Fibroblast of skin of back (primary cell): ENCODE data around the gene SIL1. TPM values are rescaled to one million over a fixed set of nuclear protein-coding genes. Genes with fewer than 3 reads are reported as not detected.
"Not testable (repeated sequence)": the region's sequence is repeated elsewhere in the genome, so short reads cannot be mapped to it uniquely, and the experiment has no call there.

ENCODE experiments used
- DNase-seq: peaks from one replicate; pipeline ENCODE4 v3.0.0-alpha.2; 2013
- polyA plus RNA-seq, 2 experiments: library from polyadenylated mRNA; unstranded; fragments of 120-200 nt; gene quantifications; one replicate each; pipeline ENCODE4 v1.2.1, GENCODE V29; 2013; ENCODE audit not compliant: insufficient read length in 2 of 2

Gene SIL1
- 48.2 TPM for polyA plus RNA-seq (2013, experiment 1 of 2; ENCODE audit: insufficient read length)
- 50.1 TPM for polyA plus RNA-seq (2013, experiment 2 of 2; ENCODE audit: insufficient read length)

DNA sequence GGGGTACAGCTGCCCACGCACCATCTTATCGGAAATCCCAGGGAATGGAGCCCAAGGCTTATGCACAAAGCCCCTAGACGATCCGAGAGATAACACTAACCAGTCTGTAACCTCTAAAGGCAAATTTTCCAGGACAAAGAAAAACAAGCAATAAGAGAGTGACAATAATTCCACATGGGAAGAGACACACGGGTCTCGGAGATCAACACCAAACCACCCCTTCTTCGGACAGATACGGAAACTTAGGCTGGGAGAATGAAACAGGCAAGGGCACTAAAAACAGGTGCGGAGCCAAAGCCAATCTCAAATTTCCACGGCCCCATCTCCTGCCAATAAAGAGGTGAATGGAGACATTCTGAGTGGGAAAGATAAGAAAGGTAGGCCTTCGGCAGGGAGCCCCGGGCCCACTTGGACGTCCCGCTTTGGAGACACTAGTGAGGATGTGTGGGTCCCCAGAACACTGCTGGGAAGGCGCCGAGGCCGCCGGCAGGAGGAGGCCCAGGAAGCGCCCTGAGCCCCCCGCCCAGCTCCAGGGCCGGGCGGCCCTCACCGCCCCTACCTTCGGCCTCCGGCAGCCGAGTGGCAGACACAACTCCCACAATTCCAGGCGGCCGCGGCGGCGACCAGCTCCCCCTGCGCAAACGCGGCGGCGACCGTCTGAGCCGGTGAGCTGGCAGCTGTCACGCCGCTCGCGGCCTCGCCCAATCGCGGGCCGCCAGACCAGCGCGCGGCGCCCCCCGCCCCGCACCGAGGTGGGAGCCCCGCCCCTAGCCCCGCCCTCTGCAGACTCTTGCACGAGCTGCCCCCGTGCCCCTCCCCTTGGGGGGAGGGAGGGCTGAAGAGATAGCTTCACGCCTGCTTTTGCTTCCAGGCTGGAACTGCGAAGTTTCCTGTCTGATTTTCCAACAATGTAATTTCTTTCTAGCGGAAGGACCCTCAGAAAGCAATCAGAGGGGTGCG lies at the start of gene SIL1:
TSS of gene SIL1 (minus strand) at position 659 of the 960 bp plus-strand sequence. CDS start 70,525 bp downstream, outside the sequence.
- peak; percentile 96 for DNase-seq

DNA sequence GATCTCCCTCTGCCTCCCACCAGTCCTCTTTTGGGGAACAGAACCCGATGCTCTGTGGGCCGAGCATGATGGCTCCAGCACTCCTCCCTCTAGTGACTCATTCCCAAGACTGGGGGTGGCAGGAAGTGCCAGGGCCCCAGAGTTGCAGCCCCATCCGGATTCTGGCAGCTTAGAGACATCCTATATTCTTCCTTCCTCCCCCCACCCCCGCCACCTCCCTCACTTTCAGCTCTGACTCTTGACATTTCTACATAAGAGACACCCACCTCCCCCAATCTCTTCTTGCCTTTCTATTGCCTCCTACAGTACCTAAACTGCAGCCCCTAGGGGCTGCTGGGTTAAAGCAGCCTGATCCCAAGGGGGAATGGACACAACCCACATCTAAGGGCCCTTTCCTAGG lies 48.2 kb upstream of the SIL1 start:
- peak; percentile 78 for DNase-seq

DNA sequence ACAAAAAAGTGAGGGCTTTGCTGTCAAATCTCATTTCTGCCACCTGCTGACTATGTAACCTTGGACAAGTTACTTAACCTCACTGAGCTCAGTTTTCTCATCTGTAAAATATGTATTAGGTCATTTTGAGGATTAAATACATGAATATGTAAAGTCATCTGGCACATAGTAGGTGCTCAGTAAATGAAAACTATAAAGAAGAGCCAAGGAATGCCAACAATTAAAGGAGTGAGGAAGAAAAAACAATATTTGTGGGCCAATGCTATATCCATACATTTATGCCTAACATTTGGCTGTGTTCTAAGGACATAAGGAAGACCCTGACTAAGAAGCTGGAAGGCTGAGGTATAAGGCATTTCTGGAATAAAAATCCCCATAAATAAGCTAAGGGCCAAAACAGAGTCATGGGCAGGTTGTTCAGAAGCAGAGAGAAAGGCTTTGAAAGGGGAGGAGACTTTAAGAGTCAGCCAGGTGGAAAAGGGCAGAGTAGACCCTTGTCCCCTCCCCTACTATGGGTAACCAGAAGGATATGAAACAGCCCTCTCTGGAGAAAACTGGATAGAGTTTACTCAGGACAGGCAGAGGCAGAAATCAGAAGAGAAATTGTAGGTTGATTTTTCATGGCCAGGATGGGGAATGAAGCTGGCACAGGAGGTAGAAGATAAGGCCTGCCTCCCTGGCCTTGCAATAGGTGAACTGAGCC lies 47.6 kb upstream of the SIL1 start:
- no peak for DNase-seq

DNA sequence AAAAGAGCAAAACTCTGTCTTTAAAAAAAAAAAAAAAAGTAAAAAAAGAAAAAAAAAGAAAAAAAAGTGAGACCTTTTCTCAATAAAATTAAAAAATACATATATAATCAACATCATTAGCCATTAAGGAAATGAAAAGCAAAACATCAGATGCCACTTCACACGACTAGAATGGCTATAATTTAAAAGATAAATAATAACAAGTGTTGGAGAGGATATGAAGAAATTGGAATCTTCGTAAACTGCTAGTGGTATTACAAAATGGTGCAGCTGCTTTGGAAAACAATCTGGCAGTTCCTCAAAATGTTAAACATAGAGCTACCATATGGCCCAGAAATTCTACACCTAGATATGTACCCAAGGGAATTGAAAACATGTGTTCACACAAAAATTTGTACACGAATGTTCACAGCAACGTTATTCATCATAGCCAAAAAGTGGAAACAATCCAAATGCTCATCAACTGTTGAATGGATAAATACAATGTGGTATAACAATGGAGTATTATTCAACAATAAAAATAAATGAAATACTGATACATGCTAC lies 45.3 kb upstream of the SIL1 start:
- DNase-seq = peak; percentile 19

DNA sequence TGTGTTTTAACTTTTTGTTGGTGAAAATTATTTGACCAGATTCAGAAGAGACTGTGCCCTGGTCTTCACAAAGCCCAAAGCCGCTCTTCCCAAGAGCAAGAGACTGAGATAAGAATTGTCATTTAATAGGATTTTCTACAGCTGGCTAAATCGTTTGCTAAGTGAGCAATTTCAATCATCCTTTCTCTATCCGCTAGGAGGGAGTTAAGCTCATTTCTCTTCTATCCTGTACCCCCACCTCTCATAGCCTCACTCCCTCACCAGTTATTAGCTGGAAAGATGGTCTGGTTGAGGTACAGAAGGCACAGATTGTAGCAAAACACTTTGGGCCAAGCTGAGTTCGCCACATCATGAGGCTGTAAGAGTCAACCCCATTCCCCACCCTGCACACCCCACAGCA lies 43.0 kb upstream of the SIL1 start:
- DNase-seq = no peak

DNA sequence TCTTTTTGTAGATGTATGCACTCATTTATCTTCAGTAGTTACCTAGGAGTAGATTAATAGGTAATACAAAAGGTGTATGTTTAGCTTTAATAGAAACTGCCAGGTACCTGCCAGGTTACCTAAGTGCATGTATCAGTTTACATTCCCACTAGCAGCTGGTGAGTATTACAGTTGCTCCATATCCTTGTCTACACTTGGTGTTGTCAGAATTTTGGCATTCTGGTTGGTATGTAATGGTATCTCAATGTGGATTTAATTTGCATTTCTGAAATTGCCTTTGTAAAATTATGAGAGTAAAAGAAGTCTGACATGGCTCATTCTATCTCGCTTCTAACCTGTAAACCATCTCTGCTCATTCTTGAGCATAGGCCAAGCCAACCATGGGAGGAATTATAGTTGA lies 38.3 kb upstream of the SIL1 start:
- DNase-seq = no peak

DNA sequence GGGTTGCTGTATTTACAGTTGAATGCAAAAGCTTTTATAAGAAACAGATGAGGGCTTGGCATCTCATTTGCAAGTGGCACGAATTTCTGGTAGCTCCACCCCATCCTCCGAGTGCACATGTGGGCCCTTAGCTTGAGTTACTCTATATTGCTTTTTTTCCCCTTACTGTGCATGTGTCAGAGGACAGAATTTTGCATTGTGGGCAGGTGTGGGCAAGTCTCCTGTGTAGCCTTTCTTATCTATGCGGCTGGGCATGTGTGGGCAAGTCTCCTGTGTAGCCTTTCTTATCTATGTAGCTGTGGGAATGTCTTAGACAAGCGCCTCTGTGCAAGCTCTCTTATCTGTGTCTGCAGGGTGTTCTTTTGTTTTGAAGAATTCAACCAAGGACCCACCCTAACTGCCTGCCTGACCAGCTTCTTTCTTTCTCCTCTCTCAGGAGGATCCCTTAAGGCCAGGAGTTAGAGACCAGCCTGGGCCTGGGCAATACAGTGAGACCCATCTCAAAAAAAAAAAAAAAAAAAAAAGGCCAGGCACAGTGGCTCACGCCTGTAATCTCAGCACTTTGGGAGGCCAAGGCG lies 34.1 kb upstream of the SIL1 start:
- no peak for DNase-seq

DNA sequence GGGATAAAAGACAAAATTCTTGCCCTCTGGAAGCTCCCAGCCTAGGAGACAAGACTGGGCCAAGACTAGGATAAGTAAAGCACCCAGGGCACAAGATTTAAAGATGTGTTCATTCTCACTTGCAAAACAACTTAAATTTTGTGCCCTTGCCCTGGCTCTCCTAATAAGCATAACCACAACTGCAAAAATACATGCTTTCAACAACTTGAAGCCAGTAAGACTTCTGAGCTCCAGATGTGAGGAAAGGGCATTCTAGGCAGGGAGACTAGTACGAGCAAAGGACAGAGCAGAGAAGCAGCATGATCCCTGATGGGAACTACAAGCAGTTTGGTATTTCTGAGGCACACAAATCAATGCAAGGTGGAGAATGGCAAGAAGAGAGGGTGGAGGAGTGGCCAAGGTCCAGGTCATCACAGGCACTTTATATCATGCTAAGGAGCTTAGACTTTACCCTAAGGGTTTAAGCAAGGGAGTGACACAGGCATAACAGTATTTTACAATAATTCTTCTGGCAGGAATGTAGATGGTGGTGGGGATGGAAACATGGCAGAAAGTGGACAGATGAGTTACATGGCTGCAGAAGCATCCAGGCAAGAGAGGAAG lies 30.1 kb upstream of the SIL1 start:
- no peak for DNase-seq

DNA sequence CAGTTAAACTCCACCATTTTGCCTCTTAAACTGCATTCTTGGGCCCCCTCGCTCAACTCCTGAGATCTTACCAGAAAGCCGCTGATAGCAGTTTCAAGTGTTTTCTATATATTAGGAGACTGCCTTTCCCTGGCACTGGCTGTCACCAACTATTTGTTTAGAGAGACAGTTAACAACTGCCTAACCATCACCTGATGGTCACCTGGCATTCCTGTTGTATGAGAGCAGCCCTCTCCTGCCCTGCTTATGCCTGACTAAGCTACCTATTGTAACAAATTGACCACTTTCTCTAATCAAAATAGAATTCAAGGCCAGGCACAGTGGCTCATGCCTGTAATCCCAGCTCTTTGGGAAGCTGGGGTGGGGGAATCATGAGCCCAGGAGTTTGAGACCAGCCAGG lies 28.0 kb upstream of the SIL1 start:
- no peak for DNase-seq

DNA sequence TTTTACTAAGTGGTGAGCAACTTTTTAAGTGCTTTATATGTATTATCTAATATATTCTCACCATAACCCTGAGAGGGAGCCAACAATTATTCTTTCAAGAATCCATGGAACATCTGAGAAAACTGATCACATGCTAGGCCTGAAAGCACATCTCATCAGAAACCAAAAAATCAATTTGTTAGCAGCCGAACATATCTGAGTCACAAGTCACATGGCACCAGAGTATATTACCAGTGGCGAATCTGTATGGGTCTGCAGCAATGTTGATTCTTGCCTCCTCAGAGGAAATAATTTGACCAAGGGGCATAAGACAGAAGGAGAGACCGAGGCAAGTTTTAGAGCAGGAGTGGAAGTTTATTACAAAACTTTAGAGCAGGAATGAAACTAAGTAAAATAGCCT lies 25.3 kb upstream of the SIL1 start:
- DNase-seq = no peak

DNA sequence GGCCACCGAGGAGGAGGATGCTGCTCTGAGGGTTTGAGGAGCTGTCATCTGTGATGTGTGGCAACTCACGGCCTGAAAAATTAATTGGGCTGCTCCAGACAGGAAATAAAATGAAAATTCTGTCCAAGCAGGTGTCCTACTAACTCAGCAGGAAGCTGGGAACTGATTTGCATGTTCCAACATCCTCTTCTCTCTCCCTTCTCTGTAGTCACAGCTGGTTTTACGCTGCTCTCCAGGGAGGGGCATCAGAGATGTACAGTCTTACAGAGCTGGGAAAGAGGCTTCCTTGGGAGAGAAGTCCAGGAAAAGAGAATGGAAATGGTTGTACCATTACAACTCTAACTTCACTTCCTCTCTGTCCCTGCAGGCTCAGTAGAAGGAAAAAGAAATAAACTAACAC lies 24.2 kb upstream of the SIL1 start:
- DNase-seq = no peak

DNA sequence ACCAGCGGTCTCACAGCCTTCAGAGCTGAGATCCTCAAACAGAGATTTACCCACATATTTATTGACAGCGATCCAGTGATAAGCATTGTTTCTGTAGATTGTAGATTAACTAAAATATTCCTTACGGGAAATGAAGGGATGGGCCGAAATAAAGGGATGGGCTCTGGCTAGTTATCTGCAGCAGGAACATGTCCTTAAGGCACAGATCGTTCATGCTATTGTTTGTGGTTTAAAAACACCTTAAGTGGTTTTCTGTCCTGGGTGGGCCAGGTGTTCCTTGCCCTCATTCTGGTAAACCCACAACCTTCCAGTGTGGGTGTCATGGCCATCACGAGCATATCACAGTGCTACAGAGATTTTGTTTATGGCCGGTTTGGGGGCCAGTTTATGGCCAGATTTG lies 19.9 kb upstream of the SIL1 start:
- not testable (repeated sequence) for DNase-seq

DNA sequence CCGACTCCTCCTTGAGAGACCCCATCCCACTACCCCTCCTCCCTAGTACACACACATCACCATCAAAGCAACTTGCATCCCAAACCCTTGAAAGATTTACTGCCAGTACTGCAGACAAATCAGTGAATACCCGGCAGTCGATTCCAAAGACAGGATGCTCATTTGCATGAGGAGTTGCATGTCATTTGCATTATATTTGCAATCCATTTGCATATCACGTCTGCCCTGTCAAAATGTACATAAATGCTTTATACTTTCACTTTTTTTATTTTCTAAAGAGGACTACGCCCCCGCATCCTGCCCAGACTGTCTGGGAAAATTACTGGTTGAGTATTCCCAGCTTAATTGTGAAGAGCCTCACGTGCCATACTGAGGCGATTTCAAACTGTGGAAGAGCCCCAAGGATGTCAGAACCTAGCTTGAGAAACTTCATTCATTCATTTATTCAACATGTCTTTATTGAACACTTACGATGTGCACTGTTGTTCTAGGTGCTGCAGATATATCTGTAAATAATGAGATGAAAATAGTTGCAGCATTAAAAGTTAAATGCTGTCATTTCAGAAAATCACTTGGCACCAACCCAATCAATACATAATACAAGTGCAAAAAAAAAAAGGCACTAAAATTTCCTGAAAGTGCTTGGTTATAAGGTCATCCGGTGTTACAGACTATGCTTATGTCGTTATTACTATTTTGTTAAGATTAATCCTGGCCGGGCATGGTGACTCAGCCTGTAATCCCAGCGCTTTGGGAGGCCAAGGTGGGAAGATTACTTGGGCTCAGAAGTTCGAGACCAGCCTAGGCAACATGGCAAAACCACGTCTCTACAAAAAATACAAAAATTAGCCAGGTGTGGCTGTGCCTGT lies 17.2 kb upstream of the SIL1 start:
- no peak for DNase-seq

DNA sequence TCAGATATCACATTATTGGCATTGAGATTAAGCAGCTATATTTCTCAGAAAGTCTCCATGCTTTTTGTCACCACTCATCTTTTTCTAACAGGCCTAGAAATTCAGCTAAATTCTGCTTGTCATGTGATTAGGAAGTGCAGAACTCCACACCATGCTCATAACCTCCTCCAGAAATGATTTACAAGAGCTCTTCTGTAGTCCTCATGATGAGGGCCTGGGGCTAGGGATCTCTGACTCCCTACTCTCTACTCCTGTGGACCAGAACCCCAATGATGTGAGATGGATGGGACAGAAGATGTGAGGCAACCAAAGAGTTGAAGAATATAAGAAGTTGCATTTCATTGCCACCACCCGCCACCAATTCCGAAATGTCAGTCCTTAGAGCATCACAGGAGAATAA lies 16.5 kb upstream of the SIL1 start:
- no peak for DNase-seq

DNA sequence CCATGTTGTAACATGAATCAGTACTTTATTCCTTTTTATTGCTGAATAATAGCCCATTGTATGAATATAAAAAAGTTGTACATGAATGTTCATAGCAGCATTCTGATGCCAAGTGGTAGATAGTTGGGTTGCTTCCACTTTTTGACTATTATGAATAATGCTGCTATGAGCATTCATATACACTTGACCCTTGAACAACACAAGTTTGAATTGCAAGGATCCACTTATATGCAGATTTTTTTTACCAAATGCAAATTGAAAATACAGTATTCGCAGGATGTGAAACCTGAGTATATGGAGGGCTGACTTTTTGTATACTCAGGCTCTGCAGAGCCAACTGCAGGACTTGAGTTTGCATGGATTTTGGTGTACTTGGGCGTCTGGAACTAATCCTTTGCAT lies 14.7 kb upstream of the SIL1 start:
- no peak for DNase-seq

DNA sequence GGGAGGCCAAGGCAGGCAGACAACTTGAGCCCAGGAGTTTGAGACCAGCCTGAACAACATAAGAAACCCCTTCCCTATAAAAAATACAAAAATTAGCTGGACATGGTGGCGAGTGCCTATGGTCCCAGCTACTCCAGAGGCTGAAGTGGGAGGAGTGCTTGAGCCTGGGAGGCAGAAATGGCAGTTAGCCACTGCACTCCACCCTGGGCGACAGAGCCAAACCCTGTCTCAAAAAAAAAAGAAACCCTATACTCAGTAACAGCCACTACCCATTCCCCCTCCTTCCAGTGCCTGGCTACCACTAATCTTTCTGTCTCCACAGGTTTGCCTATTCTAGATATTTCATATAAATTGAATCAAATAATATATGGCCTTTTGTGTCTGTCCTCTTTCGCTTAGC lies 14.3 kb upstream of the SIL1 start:
- DNase-seq = no peak

DNA sequence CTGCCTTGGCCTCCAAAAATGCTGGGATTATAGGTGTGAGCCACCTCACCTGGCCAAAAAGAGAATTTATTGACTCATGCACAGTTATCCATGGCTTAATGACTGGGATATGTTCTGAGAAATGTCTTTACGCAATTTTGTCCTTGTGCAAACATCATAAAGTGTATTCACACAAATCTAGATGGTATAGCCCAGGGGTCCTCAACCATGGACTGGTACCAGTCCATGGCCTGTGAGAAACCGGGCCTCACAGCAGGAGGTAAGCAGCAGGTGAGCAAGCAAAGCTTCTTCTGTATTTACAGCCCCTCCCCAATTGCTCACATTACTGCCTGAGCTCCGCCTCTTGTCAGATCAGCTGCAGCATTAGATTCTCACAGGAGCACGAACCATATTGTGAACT lies 12.4 kb upstream of the SIL1 start:
- no peak for DNase-seq

DNA sequence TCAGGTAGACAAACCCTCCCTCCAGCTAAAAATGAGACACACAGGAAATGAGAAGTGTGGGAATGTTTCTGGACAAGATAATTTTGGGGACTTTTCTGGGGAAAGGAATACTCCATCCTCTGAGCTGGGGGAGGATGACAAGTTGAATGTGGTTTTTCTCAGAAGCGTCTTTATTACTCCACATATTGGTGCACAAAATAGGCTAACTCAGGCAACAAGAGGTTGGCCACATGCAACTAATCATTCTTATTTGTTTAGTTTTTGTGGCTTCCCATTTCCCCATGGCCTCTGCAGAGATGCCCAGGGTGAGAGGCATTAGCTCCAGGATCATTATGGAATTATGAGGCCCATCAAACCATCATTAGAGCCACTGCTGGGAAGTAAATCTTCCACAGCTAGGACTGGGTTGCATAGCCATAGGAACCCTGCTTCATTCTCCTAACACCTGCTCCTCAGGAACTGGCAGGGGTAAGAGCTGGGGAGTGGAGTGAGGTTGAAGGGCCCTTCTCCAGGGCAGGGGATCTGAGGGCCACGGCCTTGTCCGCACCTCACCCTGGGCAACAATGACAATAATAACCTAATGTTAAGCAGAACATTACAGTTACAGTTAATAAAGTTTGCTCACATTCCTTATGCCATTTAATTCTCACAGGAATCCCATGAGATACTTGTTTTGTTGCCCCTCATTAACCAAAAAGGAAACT lies 9.3 kb upstream of the SIL1 start:
- DNase-seq = no peak

DNA sequence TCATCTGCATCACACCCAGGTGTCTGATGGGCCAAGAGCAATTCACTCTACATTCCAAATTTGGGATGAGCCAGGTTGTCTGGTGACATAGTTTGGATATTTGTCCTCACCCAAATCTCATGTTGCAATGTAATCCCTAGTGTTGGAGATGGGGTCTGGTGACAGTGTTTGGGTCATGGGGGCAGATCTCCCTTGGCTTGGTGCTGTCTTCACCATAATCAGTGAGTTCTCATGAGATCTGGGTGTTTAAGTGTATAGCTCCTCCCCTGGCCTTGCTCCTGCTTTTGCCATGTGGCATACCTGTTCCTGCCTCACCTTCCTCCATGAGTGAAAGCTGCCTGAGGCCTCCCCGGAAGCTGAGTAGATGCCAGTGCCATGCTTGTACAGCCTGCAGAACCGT lies 7.4 kb upstream of the SIL1 start:
- DNase-seq = no peak

DNA sequence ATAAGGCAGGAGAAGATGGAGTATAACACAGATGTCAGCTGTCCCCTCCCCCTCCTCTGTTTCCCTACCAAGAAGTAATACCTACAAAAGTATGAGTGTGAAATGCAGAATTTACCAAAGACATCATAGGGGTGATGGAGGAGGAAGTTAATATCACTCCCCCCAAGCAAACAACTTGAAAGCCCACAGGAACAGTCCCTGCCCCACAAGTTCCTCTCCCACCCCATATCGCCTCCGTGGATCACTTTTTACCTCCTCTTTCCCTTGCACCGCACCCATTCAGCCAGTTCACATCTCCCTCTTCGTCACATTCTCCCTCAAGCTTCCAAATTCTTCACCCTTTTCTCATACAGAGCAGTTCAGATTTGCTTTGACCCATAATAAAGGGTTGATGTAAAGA lies 7.0 kb upstream of the SIL1 start:
- DNase-seq = no peak

DNA sequence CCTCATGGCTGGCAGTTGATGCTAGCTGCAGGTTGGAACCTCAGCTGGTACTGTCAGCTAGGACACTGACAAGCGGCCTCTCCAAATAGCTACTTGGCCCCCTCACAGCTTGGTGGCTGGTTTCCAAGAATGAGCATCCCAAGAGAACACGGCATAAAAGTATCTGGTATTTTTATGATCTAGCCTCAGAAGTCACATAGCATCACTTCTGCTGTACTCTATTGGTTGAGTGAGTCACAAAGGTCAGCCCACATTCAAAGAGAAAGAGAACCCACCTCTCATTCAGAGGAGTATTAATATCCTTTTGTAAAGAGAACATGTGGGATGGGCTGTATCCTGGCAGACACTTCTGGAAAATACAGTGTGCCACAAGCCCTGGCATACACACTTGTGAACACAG lies 6.0 kb upstream of the SIL1 start:
- DNase-seq = peak; percentile 12
